Stimulated activated naive CD8-positive, alpha-beta T cell treated with anti-CD3 and anti-CD28 coated beads, Interleukin-15, Interleukin-2, amounts not matched to agents 100 ng/mL and 50 ng/mL, for 24 hours (primary cell): ENCODE results near the gene PTEN.
"Not testable (repeated sequence)": the region's sequence is repeated elsewhere in the genome, so short reads cannot be mapped to it uniquely, and the experiment has no call there.

Experiments used
- H3K27ac Mint-ChIP-seq: one replicate; pipeline ENCODE4 v1.8.0; 2021; ENCODE audit warnings: mild to moderate bottlenecking, mixed read lengths
- H3K27me3 Mint-ChIP-seq: one replicate; pipeline ENCODE4 v1.8.0; 2021; ENCODE audit warnings: mixed read lengths
- H3K36me3 Mint-ChIP-seq: one replicate; pipeline ENCODE4 v1.8.0; 2021; ENCODE audit warnings: low read depth, mixed read lengths
- H3K4me1 Mint-ChIP-seq: one replicate; pipeline ENCODE4 v1.8.0; 2021; ENCODE audit warnings: low read depth, mixed read lengths
- H3K4me3 Mint-ChIP-seq: one replicate; pipeline ENCODE4 v1.8.0; 2021; ENCODE audit warnings: mild to moderate bottlenecking, mixed read lengths
- H3K9me3 Mint-ChIP-seq: one replicate; pipeline ENCODE4 v1.8.0; 2021; ENCODE audit warnings: mixed read lengths

The PTEN gene

DNA sequence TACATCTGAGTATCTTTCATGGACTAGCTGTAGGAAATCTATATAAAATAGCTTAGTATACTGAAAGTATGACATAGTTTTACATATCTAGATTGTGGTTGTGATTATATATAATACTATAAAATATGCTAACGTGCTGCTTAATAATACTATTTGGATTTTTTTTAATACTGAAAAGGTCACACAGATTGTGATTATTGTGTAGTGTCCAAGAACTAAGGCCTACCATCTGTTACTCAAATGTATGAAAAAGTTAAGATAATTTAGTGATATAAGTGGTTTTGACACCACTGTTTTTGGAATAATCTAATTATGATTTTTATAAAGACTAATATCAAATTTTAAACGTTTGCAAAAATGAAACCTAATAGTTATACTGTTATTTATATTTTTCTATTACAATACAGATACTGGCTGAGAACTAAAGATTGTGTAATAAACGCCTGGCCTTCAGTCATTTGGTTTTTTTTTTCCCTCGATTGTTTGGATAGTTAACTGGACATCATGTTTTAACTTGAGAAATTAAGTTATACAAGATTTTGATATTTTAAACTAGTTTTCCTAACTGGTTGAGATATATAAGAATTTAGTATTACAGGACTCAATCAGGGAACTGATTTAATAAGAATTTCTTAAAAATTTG lies 12.6 kb downstream of the PTEN start:
- Mint-ChIP-seq H3K9me3 (no peaks in the 10 kb centered on the region), H3K27me3 (no peaks in the 10 kb centered on the region), H3K4me1 (peaks cover 65% of the 10 kb centered on the region), H3K4me3 (no peak overlapping the region), H3K36me3 (peaks cover 26% of the 10 kb centered on the region), H3K27ac (no peak overlapping the region)

GRCh38 chr10:87878664-87879459 lies 15.4 kb downstream of the PTEN start:
- Mint-ChIP-seq H3K36me3 (peaks cover 38% of the 10 kb centered on the region), H3K27ac (peak overlapping the region; percentile 13), H3K4me1 (peaks cover 59% of the 10 kb centered on the region), H3K9me3 (no peaks in the 10 kb centered on the region), H3K27me3 (no peaks in the 10 kb centered on the region), H3K4me3 (no peak overlapping the region)

GRCh38 chr10:87880336-87880735 lies 16.9 kb downstream of the PTEN start:
- H3K4me1 Mint-ChIP-seq = peaks cover 47% of the 10 kb centered on the region

GRCh38 chr10:87881373-87882059 lies 18.1 kb downstream of the PTEN start:
- Mint-ChIP-seq H3K36me3 (peaks cover 49% of the 10 kb centered on the region), H3K4me1 (peaks cover 43% of the 10 kb centered on the region), H3K27ac (peak overlapping the region; percentile 23)
- H3K27me3 Mint-ChIP-seq, H3K4me3 Mint-ChIP-seq, H3K9me3 Mint-ChIP-seq: not testable (repeated sequence)

More at GRCh38 chr10:87880336-87880735, 16.9 kb downstream of the PTEN start:
- H3K9me3 Mint-ChIP-seq = no peaks in the 10 kb centered on the region
- peaks cover 38% of the 10 kb centered on the region for H3K36me3 Mint-ChIP-seq
- no peak overlapping the region for H3K27ac Mint-ChIP-seq
- H3K27me3 Mint-ChIP-seq = no peaks in the 10 kb centered on the region
- H3K4me3 Mint-ChIP-seq = no peak overlapping the region

GRCh38 chr10:87882555-87883294 lies 19.3 kb downstream of the PTEN start:
- no peak overlapping the region for H3K27ac Mint-ChIP-seq
- H3K27me3 Mint-ChIP-seq = no peaks in the 10 kb centered on the region
- H3K4me3 Mint-ChIP-seq = no peak overlapping the region
- H3K4me1 Mint-ChIP-seq = peaks cover 48% of the 10 kb centered on the region
- H3K9me3 Mint-ChIP-seq = peaks cover 13% of the 10 kb centered on the region
- H3K36me3 Mint-ChIP-seq = peaks cover 60% of the 10 kb centered on the region

- no peak overlapping the region for H3K27ac Mint-ChIP-seq
- H3K9me3 Mint-ChIP-seq = peaks cover 13% of the 10 kb centered on the region
- H3K27me3 Mint-ChIP-seq = no peaks in the 10 kb centered on the region
- peaks cover 42% of the 10 kb centered on the region for H3K36me3 Mint-ChIP-seq
- no peak overlapping the region for H3K4me3 Mint-ChIP-seq
- peaks cover 44% of the 10 kb centered on the region for H3K4me1 Mint-ChIP-seq
Measured at GRCh38 chr10:87886635-87887034, 23.2 kb downstream of the PTEN start.

- H3K27me3 Mint-ChIP-seq = no peaks in the 10 kb centered on the region
- H3K4me3 Mint-ChIP-seq = no peak overlapping the region
- H3K9me3 Mint-ChIP-seq = peaks cover 13% of the 10 kb centered on the region
- H3K27ac Mint-ChIP-seq = no peak overlapping the region
- H3K36me3 Mint-ChIP-seq = peaks cover 39% of the 10 kb centered on the region
- peaks cover 42% of the 10 kb centered on the region for H3K4me1 Mint-ChIP-seq
Measured at GRCh38 chr10:87887146-87887545, 23.7 kb downstream of the PTEN start.

DNA sequence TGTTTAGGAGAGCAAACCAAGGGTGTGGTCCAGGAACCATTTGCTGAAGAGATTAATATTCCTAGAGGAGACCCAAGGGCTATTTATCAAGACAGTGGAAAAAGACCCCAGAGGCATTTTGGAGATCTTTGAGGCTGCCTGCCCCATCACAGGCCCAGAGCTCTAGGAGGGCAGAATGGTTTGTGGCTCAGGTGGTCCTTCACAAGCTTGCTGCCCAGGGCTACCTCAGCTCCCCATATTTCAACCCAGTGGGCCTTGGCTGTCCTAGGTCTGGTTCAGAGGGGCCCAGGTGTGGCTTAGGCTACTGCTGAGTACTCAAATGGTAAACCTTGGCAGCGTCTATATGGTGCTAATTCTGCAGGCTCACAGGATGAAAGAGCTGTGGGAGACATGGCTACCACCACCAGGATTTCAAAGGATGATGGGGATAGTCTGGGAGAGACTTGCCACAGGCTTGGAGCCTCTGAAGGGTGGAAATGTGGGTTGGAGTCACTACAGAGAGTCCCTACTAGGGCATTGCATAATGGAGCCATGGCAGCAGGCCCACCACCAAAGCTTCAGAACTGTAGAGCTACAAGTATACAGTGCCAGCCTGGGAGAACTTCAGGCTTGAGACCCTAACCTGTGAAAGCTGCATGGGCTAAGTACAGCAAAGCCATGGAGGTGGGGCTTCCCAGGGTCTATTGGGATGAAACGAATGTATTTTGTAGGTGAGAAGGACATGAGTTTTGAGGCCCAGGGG lies 24.3 kb downstream of the PTEN start:
- Mint-ChIP-seq H3K4me1 (peaks cover 42% of the 10 kb centered on the region), H3K4me3 (no peak overlapping the region), H3K27me3 (no peaks in the 10 kb centered on the region), H3K36me3 (peaks cover 44% of the 10 kb centered on the region), H3K27ac (no peak overlapping the region), H3K9me3 (peaks cover 13% of the 10 kb centered on the region)

- H3K27me3 Mint-ChIP-seq = no peaks in the 10 kb centered on the region
- H3K4me1 Mint-ChIP-seq = peaks cover 60% of the 10 kb centered on the region
Measured at GRCh38 chr10:87895430-87895829, 32.0 kb downstream of the PTEN start.

GRCh38 chr10:87896216-87896615 lies 32.8 kb downstream of the PTEN start:
- Mint-ChIP-seq H3K4me1 (peaks cover 63% of the 10 kb centered on the region), H3K9me3 (peaks cover 4% of the 10 kb centered on the region), H3K27ac (no peak overlapping the region), H3K27me3 (no peaks in the 10 kb centered on the region), H3K4me3 (no peak overlapping the region), H3K36me3 (peaks cover 67% of the 10 kb centered on the region)

More at GRCh38 chr10:87895430-87895829, 32.0 kb downstream of the PTEN start:
- no peak overlapping the region for H3K4me3 Mint-ChIP-seq
- H3K36me3 Mint-ChIP-seq = peaks cover 59% of the 10 kb centered on the region
- H3K27ac Mint-ChIP-seq = no peak overlapping the region
- H3K9me3 Mint-ChIP-seq = no peaks in the 10 kb centered on the region

GRCh38 chr10:87897957-87898356 lies 34.5 kb downstream of the PTEN start:
- not testable (repeated sequence) for H3K27ac Mint-ChIP-seq, H3K4me3 Mint-ChIP-seq, H3K27me3 Mint-ChIP-seq
- H3K9me3 Mint-ChIP-seq = peaks cover 15% of the 10 kb centered on the region
- peaks cover 74% of the 10 kb centered on the region for H3K36me3 Mint-ChIP-seq
- peaks cover 60% of the 10 kb centered on the region for H3K4me1 Mint-ChIP-seq

DNA sequence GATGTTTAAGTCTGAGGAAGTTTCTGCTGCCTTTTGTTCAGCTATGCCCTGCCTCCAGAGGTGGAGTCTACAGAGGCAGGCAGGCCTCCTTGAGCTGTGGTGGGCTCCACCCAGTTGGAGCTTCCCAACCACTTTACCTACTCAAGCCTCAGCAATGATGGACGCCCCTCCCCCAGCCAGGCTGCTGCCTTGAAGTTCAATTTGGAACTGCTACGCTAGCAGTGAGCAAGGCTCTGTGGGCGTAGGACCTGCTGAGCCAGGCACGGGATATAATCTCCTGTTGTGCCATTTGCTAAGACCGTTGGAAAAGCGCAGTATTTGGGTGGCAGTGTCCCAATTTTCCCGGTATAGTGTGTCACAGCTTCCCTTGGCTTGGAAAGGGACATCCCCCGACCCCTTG lies 40.0 kb downstream of the PTEN start:
- peaks cover 15% of the 10 kb centered on the region for H3K9me3 Mint-ChIP-seq
- H3K36me3 Mint-ChIP-seq = peaks cover 87% of the 10 kb centered on the region

GRCh38 chr10:87913156-87913921 lies 49.9 kb downstream of the PTEN start:
- H3K4me1 Mint-ChIP-seq = peaks cover 44% of the 10 kb centered on the region
- H3K36me3 Mint-ChIP-seq = peaks cover 65% of the 10 kb centered on the region
- H3K27ac Mint-ChIP-seq = no peak overlapping the region
- H3K4me3 Mint-ChIP-seq = no peak overlapping the region
- H3K27me3 Mint-ChIP-seq = no peaks in the 10 kb centered on the region
- peaks cover 36% of the 10 kb centered on the region for H3K9me3 Mint-ChIP-seq

More for the DNA sequence above, 40.0 kb downstream of the PTEN start:
- H3K4me1 Mint-ChIP-seq = peaks cover 65% of the 10 kb centered on the region
- not testable (repeated sequence) for H3K27me3 Mint-ChIP-seq, H3K27ac Mint-ChIP-seq, H3K4me3 Mint-ChIP-seq
